ENCODE data around the gene NOTCH1. TPM values are rescaled to one million over a fixed set of nuclear protein-coding genes. Genes with fewer than 3 reads are reported as not detected.

NOTCH1 gene
- total and polyA plus RNA-seq, 2 of the 4 experiments (the other 2 are of a cell fraction): 1.8 to 6.0 TPM

GRCh38 chr9:136571531-136571930 lies 25.7 kb upstream of the NOTCH1 start:
- dilution Hi-C loops (cut with HindIII; ENCODE audit: low sequenced_read_pairs, unreplicated experiment): no loop called here
- H3K27ac ChIP-seq (ENCODE audit: insufficient read depth, low read length): peak overlapping the region; percentile 5; the same call in 1 of the 2 replicates

More at GRCh38 chr9:136571531-136571930, 25.7 kb upstream of the NOTCH1 start:
- H3K9me1 ChIP-seq (ENCODE audit: insufficient read depth, low read length): peaks cover 25% of the 10 kb centered on the region
- H3K9ac ChIP-seq (ENCODE audit: low read depth, low read length): peak overlapping the region; percentile 30; the same call in 1 of the 2 replicates
- peak overlapping the region; percentile 24; the same call in 1 of the 2 replicates for H3K4me2 ChIP-seq (ENCODE audit: low read depth, low read length)
- peaks cover 30% of the 10 kb centered on the region for H3K4me1 ChIP-seq (ENCODE audit: control insufficient read depth, insufficient read depth, low read length)
- H3K4me3 ChIP-seq (ENCODE audit: insufficient read depth, low read depth, low read length): no peak overlapping the region
- H3K23ac ChIP-seq (ENCODE audit: low read depth, low read length): peak overlapping the region; percentile 60; the same call in 1 of the 2 replicates
- peak overlapping the region; percentile 83 for H3K4ac ChIP-seq (ENCODE audit: low read depth, low read length)
- peak overlapping the region; percentile 84 for H2AFZ ChIP-seq (replicated peaks; ENCODE audit: low read length, poor library complexity)
- H2AK5ac ChIP-seq (ENCODE audit: low read depth, low read length): peak overlapping the region; percentile 41
- BruUV-seq (replicated peaks): no TSS peak
- no peaks in the 10 kb centered on the region for H3K9me3 ChIP-seq (ENCODE audit: control insufficient read depth, insufficient read depth, low read length)
- no peaks in the 10 kb centered on the region for H4K20me1 ChIP-seq (ENCODE audit: insufficient read depth, low read length)
- H2BK120ac ChIP-seq (ENCODE audit: low read depth, low read length): peak overlapping the region; percentile 70
- no peaks in the 10 kb centered on the region for H3K36me3 ChIP-seq (ENCODE audit: control insufficient read depth, insufficient read depth, low read length)
- H2BK5ac ChIP-seq (ENCODE audit: low read depth, low read length, poor library complexity, severe bottlenecking): peak overlapping the region; percentile 9
- no peaks in the 10 kb centered on the region for H3K27me3 ChIP-seq (ENCODE audit: control insufficient read depth, insufficient read depth, low read length)
- ATAC-seq (ENCODE audit: low read depth) (no peak), DNase-seq (no peak)
- H3K14ac ChIP-seq (replicated peaks; ENCODE audit: low read depth, low read length): peak overlapping the region; percentile 74
- peaks cover 0 to 10% of the 10 kb centered on the region in 2 experiments; a peak in 1 of 4 replicates for H3K79me1 ChIP-seq (ENCODE audit: low read depth in 1 of 2, low read length in 2 of 2)
- H3K18ac ChIP-seq (ENCODE audit: low read depth, low read length): peak overlapping the region; percentile 22
- peak overlapping the region; percentile 80 for H2AK9ac ChIP-seq (replicated peaks; ENCODE audit: low read depth, low read length, poor library complexity)
- peak overlapping the region; percentile 42 for H4K5ac ChIP-seq (ENCODE audit: low read depth, low read length)
- no peak overlapping the region for H3K56ac ChIP-seq (ENCODE audit: extremely low read depth, insufficient read depth, low read length)
- in situ Hi-C loops (cut with MboI; ENCODE audit: low sequenced_read_pairs): no loop called here
- H2BK20ac ChIP-seq (ENCODE audit: low read depth, low read length): peak overlapping the region; percentile 70
- CTCF ChIA-PET: no interaction called here
- POLR2A ChIA-PET (ENCODE audit: unreplicated experiment): no interaction called here
- H4K91ac ChIP-seq (ENCODE audit: insufficient read depth, low read depth, low read length): peak overlapping the region; percentile 92
- TF ChIP-seq MXI1 (IDR thresholded peaks at IDR 0.05; ENCODE audit: borderline replicate concordance, low read depth, low read length) (no peak), RCOR1 (IDR thresholded peaks at IDR 0.05; ENCODE audit: insufficient replicate concordance, low read length) (no peak), CTCF (conservative IDR thresholded peaks at IDR 0.05; ENCODE audit: low read depth, low read length) (no peak), POLR2A (IDR thresholded peaks at IDR 0.05; ENCODE audit: low read depth, low read length) (no peak), CHD1 (IDR thresholded peaks at IDR 0.05; ENCODE audit: low read depth, low read length) (no peak), CEBPB (IDR thresholded peaks at IDR 0.05; ENCODE audit: low read depth, low read length) (no peak), NFE2L2 (IDR thresholded peaks at IDR 0.05; ENCODE audit: low read depth, low read length) (no peak)
- TF ChIP-seq, protein P1, sequence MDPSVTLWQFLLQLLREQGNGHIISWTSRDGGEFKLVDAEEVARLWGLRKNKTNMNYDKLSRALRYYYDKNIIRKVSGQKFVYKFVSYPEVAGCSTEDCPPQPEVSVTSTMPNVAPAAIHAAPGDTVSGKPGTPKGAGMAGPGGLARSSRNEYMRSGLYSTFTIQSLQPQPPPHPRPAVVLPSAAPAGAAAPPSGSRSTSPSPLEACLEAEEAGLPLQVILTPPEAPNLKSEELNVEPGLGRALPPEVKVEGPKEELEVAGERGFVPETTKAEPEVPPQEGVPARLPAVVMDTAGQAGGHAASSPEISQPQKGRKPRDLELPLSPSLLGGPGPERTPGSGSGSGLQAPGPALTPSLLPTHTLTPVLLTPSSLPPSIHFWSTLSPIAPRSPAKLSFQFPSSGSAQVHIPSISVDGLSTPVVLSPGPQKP (IDR thresholded peaks at IDR 0.05; ENCODE audit: borderline replicate concordance, low read depth, low read length): no peak
- TF ChIP-seq, protein P2, sequence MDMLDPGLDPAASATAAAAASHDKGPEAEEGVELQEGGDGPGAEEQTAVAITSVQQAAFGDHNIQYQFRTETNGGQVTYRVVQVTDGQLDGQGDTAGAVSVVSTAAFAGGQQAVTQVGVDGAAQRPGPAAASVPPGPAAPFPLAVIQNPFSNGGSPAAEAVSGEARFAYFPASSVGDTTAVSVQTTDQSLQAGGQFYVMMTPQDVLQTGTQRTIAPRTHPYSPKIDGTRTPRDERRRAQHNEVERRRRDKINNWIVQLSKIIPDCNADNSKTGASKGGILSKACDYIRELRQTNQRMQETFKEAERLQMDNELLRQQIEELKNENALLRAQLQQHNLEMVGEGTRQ (IDR thresholded peaks at IDR 0.05; ENCODE audit: low read depth, low read length): no peak
- 96% methylated on average over 4 of the region's 14 CpGs; no CpG with 5 or more reads in 1 of the 2 experiments for WGBS, 2 experiments (ENCODE audit: extremely low coverage in 2 of 2, insufficient read length in 1 of 2)
- peak overlapping the region; percentile 31 to 82; a peak in 3 of 4 replicates for H4K8ac ChIP-seq (ENCODE audit: low read depth in 2 of 2, low read length in 2 of 2)
- H2BK15ac ChIP-seq (ENCODE audit: low read depth, low read length): peak overlapping the region; percentile 75; the same call in 2 of the 3 replicates
- intact Hi-C loops (cut with micrococcal nuclease): no loop called here

Data from IMR-90 (cell line).